ENCODE data around the gene MX1. TPM values are rescaled to one million over a fixed set of nuclear protein-coding genes. Genes with fewer than 3 reads are reported as not detected.

Gene MX1
- total RNA-seq, 1 experiment from 2014 or later, result 90.0 TPM

DNA sequence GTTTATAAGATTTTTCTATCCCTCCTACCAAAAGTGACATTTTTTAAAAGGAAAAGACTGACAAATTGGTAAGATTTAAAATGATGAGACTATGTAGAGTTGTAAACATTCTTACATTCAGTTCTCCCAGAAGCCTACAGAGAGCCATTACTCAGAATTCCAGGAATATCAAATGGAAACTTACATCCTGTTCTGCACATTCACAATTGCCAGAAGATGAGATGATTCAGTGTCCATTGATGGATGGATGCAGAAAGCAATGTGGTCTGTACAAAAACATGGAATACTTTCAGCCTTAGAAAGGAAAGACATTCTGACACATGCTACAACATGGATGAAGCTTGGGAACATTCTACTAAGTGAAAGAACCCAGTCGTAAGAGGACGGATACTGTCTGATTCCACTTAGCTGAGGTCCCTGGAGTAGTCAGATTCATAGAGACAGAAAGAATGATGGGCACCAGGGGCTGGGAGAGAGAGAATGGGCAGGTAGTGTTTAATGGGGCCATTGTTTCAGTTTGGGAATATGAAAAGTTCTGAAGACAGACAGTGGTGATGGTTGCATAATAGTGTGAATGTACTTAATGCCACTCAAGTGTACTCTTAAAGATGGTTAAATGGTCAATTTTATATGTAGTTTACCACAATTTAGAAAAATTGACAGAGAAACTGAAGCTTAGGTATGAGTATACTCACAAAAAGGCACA lies 16.6 kb downstream of the MX1 start:
- no peaks in the 10 kb centered on the region for H4K20me1 ChIP-seq (ENCODE audit: insufficient read depth, low read depth, low read length)
- H3K4me1 ChIP-seq (ENCODE audit: low read length), result peaks cover 4% of the 10 kb centered on the region
- no peaks in the 10 kb centered on the region for H3K9me2 ChIP-seq (replicated peaks; ENCODE audit: insufficient read depth, low read length)
- DNase-seq, result no peak
- no peaks in the 10 kb centered on the region for H3K79me2 ChIP-seq (ENCODE audit: low read length)
- peaks cover 17% of the 10 kb centered on the region for H3K36me3 ChIP-seq (ENCODE audit: insufficient read depth, low read length)
- no peak overlapping the region for H3K9ac ChIP-seq (ENCODE audit: low read length)
- no peaks in the 10 kb centered on the region for H3K27me3 ChIP-seq (ENCODE audit: low read length)
- H3K9me3 ChIP-seq (ENCODE audit: low read length), result no peaks in the 10 kb centered on the region
- no peak overlapping the region for H2AFZ ChIP-seq (ENCODE audit: low read length)
- H3K27ac ChIP-seq (ENCODE audit: low read length), result no peak overlapping the region
- no peak overlapping the region for H3K4me2 ChIP-seq (ENCODE audit: low read depth, low read length, poor library complexity, severe bottlenecking)
- H3K4me3 ChIP-seq (ENCODE audit: low read length), result no peak overlapping the region

DNA sequence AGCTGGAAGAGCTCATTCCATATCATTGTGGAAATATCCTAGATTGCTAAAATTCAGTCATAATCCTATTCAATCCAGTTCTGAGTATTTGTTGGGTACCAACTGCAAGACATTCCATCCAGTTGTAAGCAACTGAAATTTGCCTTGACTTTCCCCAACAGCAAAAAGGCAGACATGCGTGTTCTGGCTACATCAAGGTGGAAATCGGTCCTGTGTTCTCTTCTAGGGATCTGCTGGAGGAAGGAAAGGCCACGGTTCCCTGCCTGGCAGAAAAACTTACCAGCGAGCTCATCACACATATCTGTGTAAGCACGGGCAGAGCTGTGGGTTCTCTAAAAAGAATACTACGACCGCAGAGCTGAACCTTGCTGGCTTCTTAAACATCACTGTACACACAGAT lies 17.5 kb downstream of the MX1 start:
- H3K27ac ChIP-seq (ENCODE audit: low read length), result no peak overlapping the region
- H2AFZ ChIP-seq (ENCODE audit: low read length), result no peak overlapping the region
- no peaks in the 10 kb centered on the region for H4K20me1 ChIP-seq (ENCODE audit: insufficient read depth, low read depth, low read length)
- DNase-seq, result no peak
- H3K27me3 ChIP-seq (ENCODE audit: low read length), result no peaks in the 10 kb centered on the region
- H3K4me3 ChIP-seq (ENCODE audit: low read length), result no peak overlapping the region
- H3K36me3 ChIP-seq (ENCODE audit: insufficient read depth, low read length), result peaks cover 15% of the 10 kb centered on the region
- H3K79me2 ChIP-seq (ENCODE audit: low read length), result no peaks in the 10 kb centered on the region
- H3K4me2 ChIP-seq (ENCODE audit: low read depth, low read length, poor library complexity, severe bottlenecking), result no peak overlapping the region
- no peaks in the 10 kb centered on the region for H3K9me2 ChIP-seq (replicated peaks; ENCODE audit: insufficient read depth, low read length)
- no peaks in the 10 kb centered on the region for H3K9me3 ChIP-seq (ENCODE audit: low read length)
- H3K4me1 ChIP-seq (ENCODE audit: low read length), result no peaks in the 10 kb centered on the region
- H3K9ac ChIP-seq (ENCODE audit: low read length), result no peak overlapping the region

DNA sequence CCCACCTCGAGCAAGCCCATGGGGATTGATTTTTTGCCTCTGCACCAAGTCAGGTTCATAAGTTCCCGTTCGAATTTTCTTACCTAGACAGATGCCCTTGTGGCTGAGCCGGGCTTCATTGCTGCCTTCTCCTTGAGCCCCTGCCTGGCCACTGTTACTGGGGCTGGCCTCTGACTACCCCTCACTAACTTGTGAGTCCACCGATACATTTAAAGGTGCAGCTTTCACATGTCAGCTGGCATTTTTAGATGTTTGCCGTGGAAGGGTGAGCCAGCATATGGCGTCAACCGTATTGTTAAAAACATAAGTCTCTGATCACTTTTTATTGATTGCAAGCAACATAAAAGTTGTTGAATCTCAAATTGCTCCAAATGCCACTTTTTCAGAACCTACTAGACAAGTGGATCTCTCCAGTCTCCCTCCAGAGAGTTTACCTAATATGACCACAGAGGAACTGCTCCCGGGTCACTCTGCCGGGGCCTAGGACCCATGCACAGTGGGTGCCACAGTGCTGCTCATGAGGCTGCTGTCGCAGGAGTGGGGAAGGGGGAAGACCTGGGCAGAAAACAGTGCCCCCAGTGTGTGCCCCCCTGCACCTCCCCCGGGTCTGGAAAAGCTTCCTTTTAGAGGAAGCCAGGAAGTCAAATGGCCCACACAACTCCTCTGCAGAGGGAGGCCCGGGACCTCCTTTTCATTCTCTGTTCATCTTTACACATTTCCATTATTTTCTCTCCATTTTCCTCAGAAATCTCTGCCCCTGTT lies 18.8 kb downstream of the MX1 start:
- Histone ChIP-seq H3K79me2 (ENCODE audit: low read length) (no peaks in the 10 kb centered on the region), H2AFZ (ENCODE audit: low read length) (no peak overlapping the region), H3K36me3 (ENCODE audit: insufficient read depth, low read length) (peaks cover 10% of the 10 kb centered on the region; the same call in 1 of the 2 replicates), H3K4me2 (ENCODE audit: low read depth, low read length, poor library complexity, severe bottlenecking) (no peak overlapping the region), H3K27me3 (ENCODE audit: low read length) (no peaks in the 10 kb centered on the region), H3K9ac (ENCODE audit: low read length) (no peak overlapping the region), H3K9me2 (replicated peaks; ENCODE audit: insufficient read depth, low read length) (no peaks in the 10 kb centered on the region), H4K20me1 (ENCODE audit: insufficient read depth, low read depth, low read length) (no peaks in the 10 kb centered on the region), H3K4me3 (ENCODE audit: low read length) (no peak overlapping the region), H3K4me1 (ENCODE audit: low read length) (no peaks in the 10 kb centered on the region), H3K9me3 (ENCODE audit: low read length) (no peaks in the 10 kb centered on the region), H3K27ac (ENCODE audit: low read length) (no peak overlapping the region)
- DNase-seq, result no peak

DNA sequence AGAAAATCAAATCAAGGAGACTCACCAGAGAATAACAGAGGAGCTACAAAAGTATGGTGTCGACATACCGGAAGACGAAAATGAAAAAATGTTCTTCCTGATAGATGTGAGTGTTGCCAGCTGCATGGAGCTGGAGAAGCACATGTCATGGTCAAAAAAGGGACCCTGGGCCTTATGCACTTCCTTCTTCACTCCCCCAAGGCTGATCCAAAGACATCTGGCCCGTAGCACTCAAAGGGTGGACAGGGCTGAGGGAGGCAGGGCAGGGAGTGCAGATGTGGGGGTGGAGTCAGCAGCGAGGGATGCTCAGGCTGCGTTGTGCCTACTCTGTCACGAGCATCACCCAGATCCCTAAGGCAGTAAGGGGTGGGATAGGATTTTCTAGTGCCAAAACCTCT lies 19.4 kb downstream of the MX1 start:
- no peaks in the 10 kb centered on the region for H3K27me3 ChIP-seq (ENCODE audit: low read length)
- H3K4me2 ChIP-seq (ENCODE audit: low read depth, low read length, poor library complexity, severe bottlenecking), result no peak overlapping the region
- no peaks in the 10 kb centered on the region for H3K9me2 ChIP-seq (replicated peaks; ENCODE audit: insufficient read depth, low read length)
- no peak overlapping the region for H2AFZ ChIP-seq (ENCODE audit: low read length)
- H3K4me1 ChIP-seq (ENCODE audit: low read length), result no peaks in the 10 kb centered on the region
- H3K27ac ChIP-seq (ENCODE audit: low read length), result no peak overlapping the region
- H3K9me3 ChIP-seq (ENCODE audit: low read length), result no peaks in the 10 kb centered on the region
- H4K20me1 ChIP-seq (ENCODE audit: insufficient read depth, low read depth, low read length), result no peaks in the 10 kb centered on the region
- no peaks in the 10 kb centered on the region for H3K79me2 ChIP-seq (ENCODE audit: low read length)
- no peak overlapping the region for H3K9ac ChIP-seq (ENCODE audit: low read length)
- peaks cover 10% of the 10 kb centered on the region; the same call in 1 of the 2 replicates for H3K36me3 ChIP-seq (ENCODE audit: insufficient read depth, low read length)
- H3K4me3 ChIP-seq (ENCODE audit: low read length), result no peak overlapping the region
- DNase-seq, result no peak

DNA sequence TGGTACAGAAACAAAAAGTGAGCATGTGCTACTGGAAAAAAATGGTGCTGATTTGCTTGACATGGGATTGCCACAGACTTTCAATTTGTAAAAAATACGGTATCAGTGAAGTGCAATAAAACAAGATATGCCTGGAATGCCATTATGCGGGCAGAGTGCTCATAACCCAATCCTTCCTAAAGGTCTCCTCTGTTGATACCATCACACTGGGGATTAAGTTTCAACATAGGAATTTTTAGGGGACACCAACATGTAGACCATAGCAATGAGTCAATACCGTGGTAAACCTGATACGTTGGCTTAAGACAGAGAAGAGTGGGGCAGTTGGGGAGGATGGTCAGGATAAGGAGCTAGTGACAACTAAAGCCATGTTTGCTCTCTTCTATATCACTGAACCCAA lies 20.5 kb downstream of the MX1 start:
- Histone ChIP-seq H3K79me2 (ENCODE audit: low read length) (no peaks in the 10 kb centered on the region), H2AFZ (ENCODE audit: low read length) (no peak overlapping the region), H3K36me3 (ENCODE audit: insufficient read depth, low read length) (peaks cover 10% of the 10 kb centered on the region; the same call in 1 of the 2 replicates), H3K4me3 (ENCODE audit: low read length) (no peak overlapping the region), H3K4me1 (ENCODE audit: low read length) (no peaks in the 10 kb centered on the region), H4K20me1 (ENCODE audit: insufficient read depth, low read depth, low read length) (no peaks in the 10 kb centered on the region), H3K9ac (ENCODE audit: low read length) (no peak overlapping the region), H3K9me2 (replicated peaks; ENCODE audit: insufficient read depth, low read length) (no peaks in the 10 kb centered on the region), H3K27me3 (ENCODE audit: low read length) (no peaks in the 10 kb centered on the region), H3K4me2 (ENCODE audit: low read depth, low read length, poor library complexity, severe bottlenecking) (no peak overlapping the region), H3K27ac (ENCODE audit: low read length) (no peak overlapping the region), H3K9me3 (ENCODE audit: low read length) (no peaks in the 10 kb centered on the region)
- DNase-seq, result no peak

DNA sequence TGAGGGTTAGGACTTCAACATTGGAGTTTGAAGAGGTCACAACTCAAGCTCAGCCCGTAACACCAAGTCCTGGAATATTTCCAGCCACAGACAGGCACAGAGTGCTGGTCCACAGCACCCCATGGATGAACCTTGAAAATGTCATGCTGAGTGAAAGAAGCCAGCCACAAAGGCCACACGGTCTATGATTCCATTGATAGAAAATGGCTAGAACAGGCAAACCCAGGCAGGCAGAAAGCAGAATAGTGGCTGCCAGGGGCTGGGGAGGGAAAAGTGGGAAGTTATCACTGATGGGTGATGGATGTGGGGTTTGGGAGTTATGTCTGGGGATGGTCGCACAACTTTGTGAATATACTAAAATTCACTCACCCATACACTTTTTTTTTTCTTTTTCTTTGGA lies 21.3 kb downstream of the MX1 start:
- no peaks in the 10 kb centered on the region for H3K9me3 ChIP-seq (ENCODE audit: low read length)
- peaks cover 6% of the 10 kb centered on the region; the same call in 1 of the 2 replicates for H3K36me3 ChIP-seq (ENCODE audit: insufficient read depth, low read length)
- H3K27ac ChIP-seq (ENCODE audit: low read length), result no peak overlapping the region
- no peak overlapping the region for H3K9ac ChIP-seq (ENCODE audit: low read length)
- no peaks in the 10 kb centered on the region for H3K4me1 ChIP-seq (ENCODE audit: low read length)
- DNase-seq, result no peak
- no peaks in the 10 kb centered on the region for H4K20me1 ChIP-seq (ENCODE audit: insufficient read depth, low read depth, low read length)
- H2AFZ ChIP-seq (ENCODE audit: low read length), result no peak overlapping the region
- no peak overlapping the region for H3K4me2 ChIP-seq (ENCODE audit: low read depth, low read length, poor library complexity, severe bottlenecking)
- H3K4me3 ChIP-seq (ENCODE audit: low read length), result no peak overlapping the region
- H3K9me2 ChIP-seq (replicated peaks; ENCODE audit: insufficient read depth, low read length), result no peaks in the 10 kb centered on the region
- no peaks in the 10 kb centered on the region for H3K27me3 ChIP-seq (ENCODE audit: low read length)
- no peaks in the 10 kb centered on the region for H3K79me2 ChIP-seq (ENCODE audit: low read length)

DNA sequence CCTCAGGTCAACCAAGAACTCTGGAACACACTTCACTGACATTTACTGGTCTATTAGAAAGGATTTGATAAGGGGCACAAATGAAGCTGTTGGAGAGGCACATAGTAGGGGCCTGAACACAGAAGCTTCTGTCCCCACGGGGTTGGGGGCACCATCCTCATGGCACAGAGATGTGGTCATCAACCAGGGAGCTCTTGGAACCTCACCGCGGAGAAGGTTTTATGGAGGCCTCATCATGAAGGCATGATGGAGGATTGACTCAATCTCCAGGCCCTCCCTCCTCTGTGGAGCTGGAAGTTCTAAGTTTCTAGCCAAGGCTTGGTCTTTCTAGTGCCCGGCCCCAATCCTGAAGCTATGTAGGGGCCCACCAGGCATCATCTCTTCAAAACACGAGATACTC lies 23.6 kb downstream of the MX1 start:
- Histone ChIP-seq H3K9me2 (replicated peaks; ENCODE audit: insufficient read depth, low read length) (no peaks in the 10 kb centered on the region), H3K4me3 (ENCODE audit: low read length) (no peak overlapping the region), H4K20me1 (ENCODE audit: insufficient read depth, low read depth, low read length) (no peaks in the 10 kb centered on the region), H3K79me2 (ENCODE audit: low read length) (no peaks in the 10 kb centered on the region), H3K9me3 (ENCODE audit: low read length) (no peaks in the 10 kb centered on the region), H2AFZ (ENCODE audit: low read length) (no peak overlapping the region), H3K27me3 (ENCODE audit: low read length) (no peaks in the 10 kb centered on the region), H3K27ac (ENCODE audit: low read length) (no peak overlapping the region), H3K9ac (ENCODE audit: low read length) (no peak overlapping the region), H3K4me1 (ENCODE audit: low read length) (no peaks in the 10 kb centered on the region), H3K4me2 (ENCODE audit: low read depth, low read length, poor library complexity, severe bottlenecking) (no peak overlapping the region), H3K36me3 (ENCODE audit: insufficient read depth, low read length) (peaks cover 3% of the 10 kb centered on the region; the same call in 1 of the 2 replicates)
- no peak for DNase-seq

DNA sequence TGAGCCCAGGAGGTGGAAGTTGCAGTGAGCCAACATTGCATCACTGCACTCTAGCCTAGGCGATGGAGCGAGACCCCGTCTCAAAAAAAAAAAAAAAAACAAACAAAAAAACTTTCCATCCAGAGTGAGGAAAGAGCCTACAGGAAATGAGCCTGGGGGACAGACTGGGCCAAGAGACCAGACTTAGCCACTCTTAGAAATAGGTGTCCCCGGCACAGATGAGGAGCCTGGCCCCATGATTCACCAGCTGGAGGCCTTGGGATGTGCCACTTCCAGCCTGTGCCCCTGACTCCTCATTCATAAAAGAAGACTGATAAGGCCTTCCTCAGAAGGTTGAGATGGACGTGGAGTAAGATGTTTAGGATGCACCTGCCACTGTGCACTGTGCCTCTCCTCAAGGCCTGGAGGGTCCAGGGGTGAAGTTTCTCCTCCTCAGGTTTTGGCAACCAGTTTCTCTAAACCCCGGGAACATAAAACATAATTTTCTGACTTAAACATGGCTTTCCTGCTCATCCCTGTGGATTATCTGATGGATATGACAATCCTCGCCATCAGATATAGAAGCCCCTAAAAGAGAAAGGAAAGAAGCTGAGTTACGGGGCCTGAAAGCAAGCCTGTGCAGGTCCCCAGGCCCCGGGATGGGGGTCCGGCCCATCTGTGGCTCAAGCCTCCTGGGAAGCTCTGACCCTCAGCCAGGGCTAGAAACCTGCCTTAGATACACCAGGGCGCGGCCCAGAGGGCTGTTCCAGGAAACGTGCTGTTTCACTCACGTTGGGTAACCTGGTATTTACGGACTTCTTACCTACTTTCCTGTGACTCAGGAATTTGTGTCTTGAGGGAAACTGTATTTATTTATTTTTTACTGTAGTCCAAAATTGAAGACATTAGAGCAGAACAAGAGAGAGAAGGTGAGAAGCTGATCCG lies 26.0 kb downstream of the MX1 start:
- Histone ChIP-seq H3K36me3 (ENCODE audit: insufficient read depth, low read length) (peaks cover 3% of the 10 kb centered on the region; the same call in 1 of the 2 replicates), H3K4me3 (ENCODE audit: low read length) (no peak overlapping the region), H2AFZ (ENCODE audit: low read length) (no peak overlapping the region), H3K27ac (ENCODE audit: low read length) (no peak overlapping the region), H3K9me3 (ENCODE audit: low read length) (no peaks in the 10 kb centered on the region), H3K9ac (ENCODE audit: low read length) (no peak overlapping the region), H4K20me1 (ENCODE audit: insufficient read depth, low read depth, low read length) (no peaks in the 10 kb centered on the region), H3K9me2 (replicated peaks; ENCODE audit: insufficient read depth, low read length) (no peaks in the 10 kb centered on the region), H3K4me1 (ENCODE audit: low read length) (no peaks in the 10 kb centered on the region), H3K27me3 (ENCODE audit: low read length) (no peaks in the 10 kb centered on the region), H3K79me2 (ENCODE audit: low read length) (no peaks in the 10 kb centered on the region), H3K4me2 (ENCODE audit: low read depth, low read length, poor library complexity, severe bottlenecking) (no peak overlapping the region)
- DNase-seq, result no peak
